T-cell (primary cell): ENCODE data around the gene CFAP251. TPM values are rescaled to one million over a fixed set of nuclear protein-coding genes. Genes with fewer than 3 reads are reported as not detected.
"Not testable (repeated sequence)": the region's sequence is repeated elsewhere in the genome, so short reads cannot be mapped to it uniquely, and the experiment has no call there.

Experiments used
- ATAC-seq, 4 experiments: fragments of 200-7000 bp in 3 of 4; fragments of 150-1000 bp in 1 of 4; cut with Tn5 transposase; replicated peaks in 1 of 4; 1 replicate in 3 of 4; 2 replicates in 1 of 4; pipeline ENCODE4 v1.10.0; 2021; ENCODE audit warnings: moderate library complexity in 3 of 4, mild to moderate bottlenecking in 2 of 4, moderate number of reproducible peaks in 1 of 4
- CTCF ChIA-PET, 2 donors: fragments of 300-600 bp; sonication (Branson Sonifier 250); formaldehyde crosslinking; loops; one replicate each; lab custom pipeline; 2022; ENCODE audit warnings: antibody characterized with exemption in 2 of 2; lab: Charles Lee
- POLR2A ChIA-PET, 2 donors: fragments of 300-600 bp; sonication (Branson Sonifier 250); formaldehyde crosslinking; loops; one replicate each; lab custom pipeline; 2022; ENCODE audit warnings: antibody characterized with exemption in 2 of 2; lab: Charles Lee
- DNase-seq, 35 experiments: peaks; one replicate each; pipeline versions ENCODE4 v3.0.0 to v3.0.0-alpha.2; 2013 to 2023
- H3K27ac ChIP-seq: one replicate; pipeline ENCODE4 v1.5.1; 2013; ENCODE audit warnings: low read length
- H3K27me3 ChIP-seq, 2 experiments: replicated peaks in 1 of 2; 1 replicate in 1 of 2; 2 replicates in 1 of 2; pipeline versions ENCODE4 v1.6.1 to v1.7.0; 2013; ENCODE audit warnings: low read length in 1 of 2, mixed read lengths in 1 of 2; ENCODE audit not compliant: control insufficient read depth in 2 of 2, insufficient read depth in 2 of 2; ENCODE audit errors: extremely low read depth in 1 of 2
- H3K36me3 ChIP-seq, 2 donors: 1 replicate in 1 of 2; 2 replicates in 1 of 2; pipeline versions ENCODE4 v1.6.1 to v1.7.0; 2013; ENCODE audit warnings: low read length in 1 of 2; ENCODE audit not compliant: control insufficient read depth in 2 of 2, insufficient read depth in 1 of 2; ENCODE audit errors: extremely low read depth in 1 of 2
- H3K4me1 ChIP-seq, 2 experiments: 1 replicate in 1 of 2; 2 replicates in 1 of 2; pipeline versions ENCODE4 v1.6.1 to v1.7.0; 2013; ENCODE audit warnings: low read length in 2 of 2, mixed read lengths in 1 of 2; ENCODE audit not compliant: insufficient read depth in 2 of 2, control insufficient read depth in 1 of 2; ENCODE audit errors: extremely low read depth in 1 of 2
- H3K4me3 ChIP-seq, 2 donors: 1 replicate in 1 of 2; 2 replicates in 1 of 2; pipeline versions ENCODE4 v1.5.1 to v1.7.0; 2013; ENCODE audit warnings: mild to moderate bottlenecking in 2 of 2, low read length in 1 of 2, moderate library complexity in 1 of 2; ENCODE audit not compliant: control insufficient read depth in 1 of 2; ENCODE audit errors: extremely low read depth in 1 of 2
- H3K9me3 ChIP-seq: 2 replicates; pipeline ENCODE4 v1.7.0; 2013
- H3K27ac Mint-ChIP-seq, 2 donors: one replicate each; pipeline ENCODE4 v1.8.0; 2020 to 2021; ENCODE audit warnings: mild to moderate bottlenecking in 2 of 2, mixed read lengths in 2 of 2
- H3K27me3 Mint-ChIP-seq, 2 donors: one replicate each; pipeline ENCODE4 v1.8.0; 2021 to 2022; ENCODE audit warnings: mixed read lengths in 2 of 2
- H3K36me3 Mint-ChIP-seq: one replicate; pipeline ENCODE4 v1.8.0; 2021; ENCODE audit warnings: mixed read lengths
- H3K4me1 Mint-ChIP-seq, 3 donors: one replicate each; pipeline ENCODE4 v1.8.0; 2020 to 2022; ENCODE audit warnings: mixed read lengths in 3 of 3, mild to moderate bottlenecking in 1 of 3
- H3K4me3 Mint-ChIP-seq, 3 donors: one replicate each; pipeline ENCODE4 v1.8.0; 2020 to 2022; ENCODE audit warnings: mild to moderate bottlenecking in 3 of 3, mixed read lengths in 3 of 3, moderate library complexity in 3 of 3
- H3K9me3 Mint-ChIP-seq, 3 donors: one replicate each; pipeline ENCODE4 v1.8.0; 2020 to 2022; ENCODE audit warnings: mixed read lengths in 3 of 3
- WGBS: methylation state at CpG from one replicate; pipeline ENCODE4 v1.1.5; 2013; ENCODE audit warnings: missing lambda C conversion rate; ENCODE audit not compliant: insufficient coverage; 5-methylcytosine and 5-hydroxymethylcytosine counted together
- total RNA-seq, 35 experiments: library from RNA in 6 of 35; stranded (reverse) in 6 of 35; fragments of 120-200 nt in 1 of 35; gene quantifications; one replicate each; pipeline versions ENCODE4 v1.2.1 to v1.2.4 and lab custom pipeline; 2013 to 2026

Gene CFAP251
- total RNA-seq, 5 donors from 2014 or later (not counting 1 experiment from before 2014, with no cell fraction given): 0.50 to 0.61 (median 0.57) TPM

DNA sequence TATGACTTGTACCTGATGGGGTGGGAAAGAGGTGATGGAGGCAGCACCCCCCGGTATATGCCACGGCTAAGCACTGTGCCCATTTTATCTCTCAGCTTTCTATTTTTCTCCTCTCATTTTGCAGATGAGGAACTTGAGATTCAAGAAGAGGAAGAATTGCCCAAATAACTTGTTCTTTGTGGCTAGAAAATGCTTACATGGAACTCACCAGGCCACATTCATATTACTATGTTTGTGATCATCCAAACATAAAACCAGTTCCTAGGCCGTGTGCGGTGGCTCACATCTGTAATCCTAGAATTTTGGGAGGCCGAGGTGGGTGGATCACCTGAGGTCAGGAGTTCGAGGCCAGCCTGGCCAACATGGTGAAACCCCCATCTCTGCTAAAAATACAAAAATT lies 44.3 kb upstream of the CFAP251 start:
- no peak for DNase-seq
- no peak overlapping the region for H3K4me3 Mint-ChIP-seq
- ATAC-seq: no peak
- CTCF ChIA-PET: no interaction called here
- H3K9me3 Mint-ChIP-seq: no peaks in the 10 kb centered on the region
- no peak overlapping the region for H3K27ac Mint-ChIP-seq
- Histone ChIP-seq H3K4me3 (no peak overlapping the region), H3K27ac (no peak overlapping the region), H3K9me3 (no peaks in the 10 kb centered on the region), H3K36me3 (peaks cover 0 to 5% of the 10 kb centered on the region in 2 donors), H3K27me3 (no peaks in the 10 kb centered on the region), H3K4me1 (no peaks in the 10 kb centered on the region)
- H3K36me3 Mint-ChIP-seq: no peaks in the 10 kb centered on the region
- H3K4me1 Mint-ChIP-seq: no peaks in the 10 kb centered on the region
- POLR2A ChIA-PET: no interaction called here
- no CpG with 5 or more reads among the region's 6 CpGs for WGBS
- no peaks in the 10 kb centered on the region for H3K27me3 Mint-ChIP-seq

DNA sequence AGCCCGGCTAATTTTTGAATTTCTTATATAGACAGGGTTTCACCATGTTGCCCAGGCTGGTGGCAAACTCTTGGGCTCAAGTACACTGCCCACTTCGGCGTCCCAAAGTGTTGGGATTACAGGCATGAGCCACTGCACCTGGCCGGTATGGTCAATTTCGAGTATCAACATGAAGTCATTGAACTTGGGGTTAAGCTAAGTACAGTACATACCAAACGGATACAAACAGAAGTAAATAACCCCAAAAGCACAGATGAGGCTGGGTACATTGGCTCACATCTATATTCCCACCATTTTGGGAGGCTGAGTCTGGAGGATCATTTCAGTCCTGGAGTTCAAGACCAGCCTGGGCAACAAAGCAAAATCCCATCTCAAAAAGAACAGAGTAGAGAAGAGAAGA lies 42.8 kb upstream of the CFAP251 start:
- no peak overlapping the region for H3K27ac Mint-ChIP-seq
- H3K9me3 Mint-ChIP-seq: no peaks in the 10 kb centered on the region
- ChIA-PET POLR2A (interaction anchor here in 1 of 2 donors (0.6 kb wide), 1 partner anchor 286 kb away, joined by 4 read pairs; no protein-coding TSS in a partner anchor), CTCF (no interaction called here)
- Histone ChIP-seq H3K9me3 (no peaks in the 10 kb centered on the region), H3K4me1 (no peaks in the 10 kb centered on the region), H3K27ac (no peak overlapping the region), H3K36me3 (peaks cover 0 to 5% of the 10 kb centered on the region in 2 donors), H3K27me3 (no peaks in the 10 kb centered on the region), H3K4me3 (no peak overlapping the region)
- H3K4me3 Mint-ChIP-seq: no peak overlapping the region
- H3K36me3 Mint-ChIP-seq: no peaks in the 10 kb centered on the region
- no peaks in the 10 kb centered on the region for H3K4me1 Mint-ChIP-seq
- 90% methylated on average over 5 of the region's 6 CpGs for WGBS
- DNase-seq (no peak), ATAC-seq (no peak)
- no peaks in the 10 kb centered on the region for H3K27me3 Mint-ChIP-seq

DNA sequence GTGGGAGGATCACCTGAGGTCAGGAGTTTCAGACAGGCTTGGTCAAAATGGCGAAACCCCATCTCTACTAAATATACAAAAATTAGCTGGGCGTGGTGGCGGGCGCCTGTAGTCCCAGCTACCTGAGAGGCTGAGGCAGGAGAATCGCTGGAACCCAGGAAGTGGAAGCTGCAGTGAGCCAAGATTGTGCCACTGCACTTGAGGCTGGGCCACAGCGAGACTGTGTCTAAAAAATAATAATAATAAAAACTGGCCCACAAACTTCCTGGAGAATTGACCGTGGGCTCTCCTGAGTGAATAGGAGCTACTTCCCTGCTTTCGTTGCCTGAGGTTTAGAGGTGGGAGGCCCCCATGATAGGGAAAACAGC lies 42.3 kb upstream of the CFAP251 start:
- WGBS: no CpG with 5 or more reads among the region's 8 CpGs
- H3K27me3 ChIP-seq, H3K27me3 Mint-ChIP-seq, H3K4me1 Mint-ChIP-seq, H3K27ac ChIP-seq, DNase-seq, H3K27ac Mint-ChIP-seq, H3K9me3 ChIP-seq, CTCF ChIA-PET, H3K4me3 Mint-ChIP-seq, H3K4me3 ChIP-seq, ATAC-seq, H3K36me3 ChIP-seq, H3K9me3 Mint-ChIP-seq, H3K4me1 ChIP-seq, H3K36me3 Mint-ChIP-seq: not testable (repeated sequence)
- POLR2A ChIA-PET: interaction anchor here in 1 of 2 donors (0.6 kb wide), 1 partner anchor 286 kb away, joined by 4 read pairs; no protein-coding TSS in a partner anchor

DNA sequence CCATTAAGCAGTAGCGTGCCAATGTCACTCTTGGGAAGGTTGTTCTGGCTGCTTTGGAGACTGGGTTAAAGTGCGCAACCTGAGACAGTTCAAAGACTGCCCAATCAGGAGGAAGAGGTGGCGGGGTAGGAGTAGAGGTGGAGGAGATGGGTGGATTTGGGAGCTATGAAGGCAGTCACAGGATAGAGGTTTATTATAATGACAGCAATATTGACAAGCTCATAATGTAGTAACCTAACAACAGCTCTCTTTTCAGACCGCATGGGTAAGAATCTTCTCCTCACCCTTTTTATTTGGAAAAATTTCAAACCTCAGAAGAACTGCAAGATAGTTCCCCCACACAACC lies 35.1 kb upstream of the CFAP251 start:
- Histone ChIP-seq H3K4me1 (peaks cover 0 to 3% of the 10 kb centered on the region in 2 experiments), H3K9me3 (no peaks in the 10 kb centered on the region), H3K27ac (no peak overlapping the region), H3K4me3 (no peak overlapping the region), H3K36me3 (no peaks in the 10 kb centered on the region), H3K27me3 (no peaks in the 10 kb centered on the region)
- Mint-ChIP-seq H3K9me3 (no peaks in the 10 kb centered on the region), H3K27me3 (peaks cover 0 to under 1% of the 10 kb centered on the region in 2 donors), H3K27ac (no peak overlapping the region), H3K36me3 (no peaks in the 10 kb centered on the region), H3K4me1 (peaks cover 1 to 7% (median 5%) of the 10 kb centered on the region in 3 donors), H3K4me3 (no peak overlapping the region)
- ChIA-PET POLR2A (interaction anchor here in 1 of 2 donors (0.5 to 0.7 kb wide), 2 partner anchors 370 to 1411 kb away, joined by 4 to 6 read pairs; no protein-coding TSS in a partner anchor), CTCF (interaction anchor here in 1 of 2 donors (0.7 to 1.4 kb wide), 3 partner anchors 89 to 166 kb away, joined by 3 to 5 read pairs (median 4); no protein-coding TSS in a partner anchor)
- DNase-seq (no peak), ATAC-seq (no peak)
- 83% methylated on average over 1 of the region's 4 CpGs for WGBS

DNA sequence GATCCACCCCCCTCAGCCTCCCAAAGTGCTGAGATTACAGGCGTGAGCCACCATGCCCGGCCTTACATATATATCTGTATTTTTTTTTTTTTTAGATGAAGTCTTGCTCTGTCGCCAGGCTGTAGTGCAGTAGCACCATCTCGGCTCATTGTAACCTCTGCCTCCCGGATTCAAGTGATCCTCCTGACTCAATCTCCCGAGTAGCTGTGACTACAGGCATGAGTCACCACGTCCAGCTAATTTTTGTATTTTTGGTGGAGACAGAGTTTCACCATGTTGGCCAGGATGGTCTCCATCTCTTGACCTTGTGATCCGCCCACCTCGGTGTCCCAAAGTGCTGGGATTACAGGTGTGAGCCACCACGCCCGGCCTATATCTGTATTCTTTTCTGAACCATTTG lies 33.3 kb upstream of the CFAP251 start:
- H3K9me3 Mint-ChIP-seq, ATAC-seq, H3K4me3 Mint-ChIP-seq, H3K27me3 ChIP-seq, H3K36me3 Mint-ChIP-seq, CTCF ChIA-PET, DNase-seq, H3K27ac Mint-ChIP-seq, POLR2A ChIA-PET, H3K4me3 ChIP-seq, H3K36me3 ChIP-seq, H3K9me3 ChIP-seq, H3K27ac ChIP-seq, H3K27me3 Mint-ChIP-seq: not testable (repeated sequence)
- peaks cover 7 to 16% of the 10 kb centered on the region in 2 experiments for H3K4me1 ChIP-seq
- 87% methylated on average over 3 of the region's 11 CpGs for whole genome bisulfite sequencing
- H3K4me1 Mint-ChIP-seq: peaks cover 20 to 25% (median 20%) of the 10 kb centered on the region in 3 donors

DNA sequence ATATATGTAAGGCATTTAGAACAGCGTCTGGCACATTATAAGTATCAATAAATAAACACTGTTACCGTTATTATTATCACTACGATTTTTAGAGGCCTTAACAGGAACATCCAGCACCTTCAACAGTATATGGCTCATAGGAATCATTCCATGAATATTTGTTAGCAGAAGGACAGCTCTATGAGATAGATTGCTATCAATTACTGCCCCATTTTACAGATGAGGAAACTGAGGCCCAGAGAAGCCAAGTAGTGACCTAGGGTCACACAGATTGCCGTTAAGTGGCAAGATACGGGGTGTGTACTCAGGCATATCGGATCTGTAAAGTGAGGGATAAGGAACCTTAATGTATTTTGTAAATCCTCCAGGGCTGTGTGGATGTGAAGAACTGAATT lies 30.3 kb upstream of the CFAP251 start:
- POLR2A ChIA-PET: interaction anchor here in 1 of 2 donors (0.5 kb wide), 1 partner anchor 309 kb away, joined by 7 read pairs; no protein-coding TSS in a partner anchor
- Histone ChIP-seq H3K4me1 (peaks cover 9 to 26% of the 10 kb centered on the region in 2 experiments), H3K27ac (peak overlapping the region; percentile 85), H3K27me3 (no peaks in the 10 kb centered on the region), H3K36me3 (peaks cover 0 to 11% of the 10 kb centered on the region in 2 donors), H3K4me3 (peak overlapping the region in 1 of 2 donors; percentile 69), H3K9me3 (no peaks in the 10 kb centered on the region)
- Mint-ChIP-seq H3K9me3 (no peaks in the 10 kb centered on the region), H3K27me3 (peaks cover 0 to 2% of the 10 kb centered on the region in 2 donors), H3K4me1 (peaks cover 31 to 39% (median 33%) of the 10 kb centered on the region in 3 donors), H3K27ac (peak overlapping the region; percentile 99), H3K4me3 (peak overlapping the region; percentile 95 to 99 (median 99)), H3K36me3 (no peaks in the 10 kb centered on the region)
- 27% methylated on average over 3 of the region's 6 CpGs for WGBS
- CTCF ChIA-PET: interaction anchor here in 1 of 2 donors (0.5 to 1.8 kb wide), 8 partner anchors 18 to 1659 kb away, joined by 3 to 10 read pairs (median 5); partner anchors contain the start of genes CFAP251 and RHOF
- ATAC-seq: no peak
- DNase-seq: no peak
